ENCODE measurements around the gene C22orf15. TPM values are rescaled to one million over a fixed set of nuclear protein-coding genes. Genes with fewer than 3 reads are reported as not detected.

The C22orf15 gene
- total RNA-seq, 1 experiment from 2014 or later: 2.7 TPM

- H3K27me3 Mint-ChIP-seq (ENCODE audit: low read depth): no peaks in the 10 kb centered on the region
- H3K4me1 Mint-ChIP-seq: peaks cover 22% of the 10 kb centered on the region
- TF ChIP-seq ATF6 (CRISPR knock-in tag; IDR thresholded peaks at IDR 0.05): no peak
- TF ChIP-seq E2F1 (CRISPR knock-in tag; IDR thresholded peaks at IDR 0.05): no peak
- no peak for TF ChIP-seq ZNF396 (CRISPR knock-in tag; IDR thresholded peaks at IDR 0.05; ENCODE audit: borderline replicate concordance)
- TF ChIP-seq ZBTB43 (CRISPR knock-in tag; IDR thresholded peaks at IDR 0.05): no peak
- ATAC-seq (no peak), DNase-seq (ENCODE audit: low spot score) (no peak)
- peak overlapping the region; percentile 85 for H3K4me3 Mint-ChIP-seq
- H3K36me3 Mint-ChIP-seq: no peaks in the 10 kb centered on the region
- H3K27ac Mint-ChIP-seq: peak overlapping the region; percentile 91
- POLR2A ChIA-PET: interaction anchor here (0.5 to 1.4 kb wide), 3 partner anchors 30 to 107 kb away, joined by 3 to 4 read pairs (median 3); partner anchors contain the start of gene SLC2A11
- CTCF ChIA-PET: interaction anchor here (0.9 to 2.2 kb wide), 4 partner anchors 13 to 159 kb away, joined by 4 to 8 read pairs (median 6); partner anchors contain the start of genes C22orf15, CHCHD10 and SLC2A11
- no peaks in the 10 kb centered on the region for H3K9me3 Mint-ChIP-seq
Measured at GRCh38 chr22:23750367-23750713, 12.4 kb upstream of the C22orf15 start.

- Mint-ChIP-seq H3K36me3 (no peaks in the 10 kb centered on the region), H3K9me3 (no peaks in the 10 kb centered on the region), H3K27ac (peak within 1 kb of the TSS; percentile 91), H3K4me3 (peak within 1 kb of the TSS; percentile 85), H3K4me1 (peaks cover 22% of the 10 kb centered on the region), H3K27me3 (ENCODE audit: low read depth) (no peaks in the 10 kb centered on the region)
- POLR2A ChIA-PET: interaction anchor here (0.5 to 1.4 kb wide), 3 partner anchors 30 to 106 kb away, joined by 3 to 4 read pairs (median 3); partner anchors contain the start of gene SLC2A11
- DNase-seq (ENCODE audit: low spot score): peak; percentile 91
- CTCF ChIA-PET: interaction anchor here (0.9 to 2.2 kb wide), 4 partner anchors 12 to 159 kb away, joined by 4 to 8 read pairs (median 6); partner anchors contain the start of genes C22orf15, CHCHD10 and SLC2A11
- ATAC-seq: peak; percentile 90
- TF ChIP-seq MAX (CRISPR knock-in tag; IDR thresholded peaks at IDR 0.05) (peak; percentile 6; the same call in 1 of the 2 replicates), ZNF317 (CRISPR knock-in tag; IDR thresholded peaks at IDR 0.05; ENCODE audit: borderline replicate concordance, low read depth) (no peak), ZNF281 (CRISPR knock-in tag; IDR thresholded peaks at IDR 0.05) (0 out of 2 replicates have a peak, but pooled peaks have one; percentile 11), ETV6 (CRISPR knock-in tag; IDR thresholded peaks at IDR 0.05) (peak; percentile 83), ATF3 (CRISPR knock-in tag; conservative IDR thresholded peaks at IDR 0.05) (no peak), ZNF396 (CRISPR knock-in tag; IDR thresholded peaks at IDR 0.05; ENCODE audit: borderline replicate concordance) (no peak), GABPB1 (CRISPR knock-in tag; IDR thresholded peaks at IDR 0.05) (peak; percentile 31; the same call in 1 of the 2 replicates), RORB (CRISPR knock-in tag; IDR thresholded peaks at IDR 0.05) (no peak), CREB1 (CRISPR knock-in tag; IDR thresholded peaks at IDR 0.05) (0 out of 2 replicates have a peak, but pooled peaks have one; percentile 42), HMGXB4 (CRISPR knock-in tag; IDR thresholded peaks at IDR 0.05) (peak; percentile 57; the same call in 1 of the 2 replicates), CREM (CRISPR knock-in tag; IDR thresholded peaks at IDR 0.05) (peak; percentile 73; the same call in 1 of the 2 replicates), FOXP4 (CRISPR knock-in tag; IDR thresholded peaks at IDR 0.05) (0 out of 2 replicates have a peak, but pooled peaks have one; percentile 17), USF2 (CRISPR knock-in tag; IDR thresholded peaks at IDR 0.05) (0 out of 2 replicates have a peak, but pooled peaks have one; percentile 38)
Measured at GRCh38 chr22:23750714-23751440, 11.9 kb upstream of the C22orf15 start, which contains the start of gene ZNF70. Gene ZNF70 (minus strand): TSS chr22:23751112. CDS start chr22:23745140, 5,972 bp downstream.
